H1 (cell line): ENCODE measurements around the gene SLFN12L. TPM values are rescaled to one million over a fixed set of nuclear protein-coding genes. Genes with fewer than 3 reads are reported as not detected.

Experiments
- CTCF ChIA-PET: fragments of 300-600 bp; sonication (Branson Sonifier 250); formaldehyde crosslinking; loops from one replicate; lab custom pipeline; 2021; ENCODE audit not compliant: partially characterized antibody; lab: Charles Lee
- POLR2A ChIA-PET: fragments of 300-600 bp; sonication (Branson Sonifier 250); formaldehyde crosslinking; loops from one replicate; lab custom pipeline; 2021; ENCODE audit warnings: inconsistent platforms; ENCODE audit not compliant: partially characterized antibody; lab: Charles Lee
- DNase-seq, 2 experiments: peaks; one replicate each; pipeline versions ENCODE4 v3.0.0 to v3.0.0-alpha.2; 2010 to 2022; ENCODE audit warnings: low spot score in 2 of 2, low read depth in 1 of 2, mixed read lengths in 1 of 2
- FAIRE-seq: peaks from 2 replicates; lab custom pipeline; 2011; peaks lifted over from hg19 to GRCh38; lab: Jason Lieb, UNC
- H2AFZ ChIP-seq: 2 replicates; pipeline ENCODE4 v1.8.1; 2012; ENCODE audit warnings: low read length, inconsistent platforms
- H2AK5ac ChIP-seq: 2 replicates; pipeline ENCODE4 v1.6.1; 2013; ENCODE audit warnings: low read depth, low read length
- H2BK120ac ChIP-seq: replicated peaks from 2 replicates; pipeline ENCODE3; 2013; ENCODE audit warnings: low read depth, low read length, inconsistent platforms
- H2BK12ac ChIP-seq: 2 replicates; pipeline ENCODE4 v1.6.1; 2013; ENCODE audit warnings: low read depth, low read length
- H2BK15ac ChIP-seq: 2 replicates; pipeline ENCODE4 v1.6.1; 2013; ENCODE audit warnings: low read length
- H2BK20ac ChIP-seq: 2 replicates; pipeline ENCODE4 v1.6.1; 2013; ENCODE audit warnings: low read length
- H2BK5ac ChIP-seq: 2 replicates; pipeline ENCODE4 v1.6.1; 2013; ENCODE audit warnings: low read depth, low read length
- H3K14ac ChIP-seq: 2 replicates; pipeline ENCODE4 v1.6.1; 2013; ENCODE audit warnings: inconsistent platforms; ENCODE audit not compliant: insufficient read length
- H3K18ac ChIP-seq: 2 replicates; pipeline ENCODE4 v1.6.1; 2013; ENCODE audit warnings: low read length; ENCODE audit errors: extremely low read depth
- H3K23ac ChIP-seq: 2 replicates; pipeline ENCODE4 v1.6.1; 2013; ENCODE audit warnings: inconsistent platforms; ENCODE audit not compliant: insufficient read length
- H3K23me2 ChIP-seq: 2 replicates; pipeline ENCODE4 v1.6.1; 2013; ENCODE audit warnings: low read depth, low read length
- H3K27ac ChIP-seq: 2 replicates; pipeline ENCODE4 v1.6.1; 2011; ENCODE audit warnings: low read depth, low read length, inconsistent platforms
- H3K27me3 ChIP-seq, 4 experiments: replicated peaks in 1 of 4; 1 replicate in 1 of 4; 2 replicates in 3 of 4; pipeline versions ENCODE4 v1.6.1 to v1.8.1; 2011 to 2013; ENCODE audit warnings: low read length in 3 of 4, mild to moderate bottlenecking in 3 of 4, inconsistent platforms in 2 of 4, mixed read lengths in 2 of 4, moderate library complexity in 1 of 4; ENCODE audit not compliant: control insufficient read depth in 3 of 4, insufficient read depth in 3 of 4; ENCODE audit errors: extremely low read depth in 1 of 4
- H3K36me3 ChIP-seq, 4 experiments: 2 replicates each; pipeline versions ENCODE4 v1.6.1 to v1.8.1; 2011 to 2013; ENCODE audit warnings: mild to moderate bottlenecking in 4 of 4, low read length in 3 of 4, moderate library complexity in 2 of 4, control low read depth in 1 of 4, inconsistent platforms in 1 of 4; ENCODE audit not compliant: insufficient read depth in 4 of 4, control insufficient read depth in 2 of 4
- H3K4ac ChIP-seq: replicated peaks from 2 replicates; pipeline ENCODE3; 2013; ENCODE audit warnings: low read length, low read depth, mixed read lengths, inconsistent platforms; ENCODE audit not compliant: insufficient read length
- H3K4me1 ChIP-seq, 4 experiments: replicated peaks in 1 of 4; 1 replicate in 1 of 4; 2 replicates in 3 of 4; pipeline versions ENCODE4 v1.6.1 to v1.8.1; 2011 to 2013; ENCODE audit warnings: low read length in 3 of 4, inconsistent platforms in 2 of 4, mixed read lengths in 1 of 4; ENCODE audit not compliant: insufficient read depth in 4 of 4, control insufficient read depth in 3 of 4
- H3K4me2 ChIP-seq, 2 experiments: 2 replicates each; pipeline versions ENCODE4 v1.6.1 to v1.8.1; 2011 to 2013; ENCODE audit warnings: low read depth in 2 of 2, low read length in 2 of 2, control low read depth in 1 of 2, inconsistent platforms in 1 of 2, mild to moderate bottlenecking in 1 of 2; ENCODE audit not compliant: insufficient read depth in 1 of 2
- H3K4me3 ChIP-seq, 4 experiments: fragments of 200-600, 300-600 bp in 1 of 4; sonication (generic), shearing (Covaris generic), sonication (Bioruptor Twin) in 1 of 4; 2 replicates each; pipeline versions ENCODE4 v1.5.1 to v1.8.1; 2011 to 2016; ENCODE audit warnings: low read length in 4 of 4, low read depth in 3 of 4, control low read depth in 2 of 4, inconsistent platforms in 2 of 4, mild to moderate bottlenecking in 2 of 4, mixed read lengths in 1 of 4, moderate library complexity in 1 of 4; ENCODE audit not compliant: insufficient read depth in 2 of 4; ENCODE audit errors: extremely low read depth in 1 of 4
- H3K56ac ChIP-seq: replicated peaks from 2 replicates; pipeline ENCODE3; 2013; ENCODE audit warnings: low read depth, mild to moderate bottlenecking, mixed read lengths, low read length, inconsistent platforms; ENCODE audit not compliant: insufficient read length
- H3K79me1 ChIP-seq: 2 replicates; pipeline ENCODE4 v1.6.1; 2013; ENCODE audit warnings: low read depth, low read length, control low read depth
- H3K79me2 ChIP-seq, 2 experiments: 2 replicates each; pipeline versions ENCODE4 v1.6.1 to v1.8.1; 2012 to 2013; ENCODE audit warnings: low read length in 2 of 2, mild to moderate bottlenecking in 2 of 2, inconsistent platforms in 1 of 2; ENCODE audit not compliant: insufficient read depth in 2 of 2, control insufficient read depth in 1 of 2
- H3K9ac ChIP-seq, 4 experiments: replicated peaks in 1 of 4; 1 replicate in 1 of 4; 2 replicates in 3 of 4; pipeline versions ENCODE4 v1.6.1 to v1.8.1; 2011 to 2013; ENCODE audit warnings: low read depth in 3 of 4, low read length in 3 of 4, control low read depth in 2 of 4, mild to moderate bottlenecking in 2 of 4, moderate library complexity in 2 of 4, inconsistent platforms in 1 of 4; ENCODE audit errors: extremely low read depth in 1 of 4
- H3K9me3 ChIP-seq, 2 experiments: 2 replicates each; pipeline versions ENCODE4 v1.6.1 to v1.8.1; 2012 to 2013; ENCODE audit warnings: mild to moderate bottlenecking in 2 of 2, moderate library complexity in 2 of 2, control low read depth in 1 of 2, inconsistent platforms in 1 of 2, low read depth in 1 of 2, low read length in 1 of 2, mixed read lengths in 1 of 2; ENCODE audit not compliant: insufficient read depth in 2 of 2
- H4K20me1 ChIP-seq, 2 experiments: replicated peaks in 1 of 2; 2 replicates each; pipeline versions ENCODE3 to v1.8.1; 2011 to 2013; ENCODE audit warnings: inconsistent platforms in 2 of 2, low read length in 2 of 2, mild to moderate bottlenecking in 1 of 2; ENCODE audit not compliant: insufficient read depth in 2 of 2, control insufficient read depth in 1 of 2
- H4K5ac ChIP-seq: 2 replicates; pipeline ENCODE4 v1.6.1; 2013; ENCODE audit warnings: low read length, low read depth, mixed read lengths, inconsistent platforms; ENCODE audit not compliant: insufficient read length
- H4K8ac ChIP-seq: 2 replicates; pipeline ENCODE4 v1.8.0; 2013; ENCODE audit warnings: mild to moderate bottlenecking, moderate library complexity, low read length, inconsistent platforms; ENCODE audit not compliant: insufficient read depth; ENCODE audit errors: extremely low read depth
- H4K91ac ChIP-seq: replicated peaks from 2 replicates; pipeline ENCODE3; 2013; ENCODE audit warnings: low read length, mixed read lengths, inconsistent platforms; ENCODE audit not compliant: insufficient read length
- EP300 ChIP-seq, 2 experiments: IDR thresholded peaks; 1 replicate in 1 of 2; 2 replicates in 1 of 2; pipeline ENCODE4 v1.6.1; 2011 to 2012; ENCODE audit warnings: low read depth in 2 of 2, low read length in 2 of 2, mild to moderate bottlenecking in 2 of 2, borderline replicate concordance in 1 of 2, inconsistent platforms in 1 of 2, moderate library complexity in 1 of 2
- GABPA ChIP-seq: IDR thresholded peaks from 2 replicates; pipeline ENCODE4 v1.6.1; 2011; ENCODE audit warnings: mild to moderate bottlenecking, low read length, moderate library complexity, borderline replicate concordance; ENCODE audit not compliant: insufficient read depth
- MAFK ChIP-seq: IDR thresholded peaks from 2 replicates; pipeline ENCODE4 v1.6.1; 2012; ENCODE audit warnings: low read depth, mild to moderate bottlenecking, improper control_type of control experiment, low read length
- POLR2A ChIP-seq, 2 experiments: IDR thresholded peaks; 1 replicate in 1 of 2; 2 replicates in 1 of 2; pipeline ENCODE4 v1.6.1; 2011; ENCODE audit warnings: low read depth in 2 of 2, low read length in 2 of 2, mild to moderate bottlenecking in 2 of 2; ENCODE audit errors: control extremely low read depth in 1 of 2
- RXRA ChIP-seq: IDR thresholded peaks from 2 replicates; pipeline ENCODE4 v1.6.1; 2011; ENCODE audit warnings: low read depth, mild to moderate bottlenecking, low read length, moderate library complexity; ENCODE audit not compliant: insufficient read depth
- SP4 ChIP-seq: IDR thresholded peaks from 2 replicates; pipeline ENCODE4 v1.6.1; 2012; ENCODE audit warnings: low read length, inconsistent platforms
- TAF1 ChIP-seq: IDR thresholded peaks from 2 replicates; pipeline ENCODE4 v1.6.1; 2011; ENCODE audit warnings: mild to moderate bottlenecking, low read depth, low read length
- TAF7 ChIP-seq: optimal IDR thresholded peaks from 2 replicates; pipeline ENCODE3; 2011; ENCODE audit warnings: low read depth, mild to moderate bottlenecking, inconsistent platforms, low read length, moderate library complexity, borderline replicate concordance
- ZNF274 ChIP-seq: IDR thresholded peaks from 2 replicates; pipeline ENCODE4 v1.7.0; 2012; ENCODE audit warnings: low read length, borderline replicate concordance; ENCODE audit errors: extremely low read depth
- whole genome bisulfite sequencing, 2 experiments: shearing (Covaris generic) in 1 of 2; methylation state at CpG; one replicate each; pipeline versions ENCODE4 v1.1.6 to v1.1.7; 2013 to 2015; ENCODE audit warnings: low lambda C conversion rate in 2 of 2, mixed read lengths in 2 of 2, inconsistent platforms in 1 of 2, low coverage in 1 of 2, missing lambda C conversion rate in 1 of 2; ENCODE audit not compliant: insufficient replicate concordance in 2 of 2, insufficient coverage in 1 of 2, insufficient read length in 1 of 2; ENCODE audit errors: extremely low coverage in 1 of 2, missing lambda C conversion rate in 1 of 2; 5-methylcytosine and 5-hydroxymethylcytosine counted together
- polyA plus RNA-seq, 7 experiments: library from polyadenylated mRNA; depleted of rRNA in 3 of 7; stranded (reverse) in 5 of 7; unstranded in 2 of 7; fragments of >200 nt in 5 of 7; fragments of 200-250 nt in 2 of 7; gene quantifications; 1 replicate in 5 of 7; 2 replicates in 1 of 7; 4 replicates in 1 of 7; pipeline versions ENCODE4 v1.2.1 to v1.2.3, GENCODE V29; 2011 to 2013; ENCODE audit warnings: missing spikeins in 2 of 7, mixed read lengths in 2 of 7
- total RNA-seq: library from RNA; stranded (reverse); fragmentation: NEBNext Ultra II Directional; extraction: Animal tissue kit (Norgen Biotek cat#: 25700); gene quantifications from 2 replicates; pipeline ENCODE4 v1.2.1, GENCODE V29; 2021
- TF ChIP-seq, protein P1 (sequence below): IDR thresholded peaks from 2 replicates; pipeline ENCODE4 v1.6.1; 2012; ENCODE audit warnings: low read length, inconsistent platforms

SLFN12L gene
- total and polyA plus RNA-seq, 2 of the 8 experiments (the other 6 are each of a cell fraction or from before 2014, with no cell fraction given) = not detected

DNA sequence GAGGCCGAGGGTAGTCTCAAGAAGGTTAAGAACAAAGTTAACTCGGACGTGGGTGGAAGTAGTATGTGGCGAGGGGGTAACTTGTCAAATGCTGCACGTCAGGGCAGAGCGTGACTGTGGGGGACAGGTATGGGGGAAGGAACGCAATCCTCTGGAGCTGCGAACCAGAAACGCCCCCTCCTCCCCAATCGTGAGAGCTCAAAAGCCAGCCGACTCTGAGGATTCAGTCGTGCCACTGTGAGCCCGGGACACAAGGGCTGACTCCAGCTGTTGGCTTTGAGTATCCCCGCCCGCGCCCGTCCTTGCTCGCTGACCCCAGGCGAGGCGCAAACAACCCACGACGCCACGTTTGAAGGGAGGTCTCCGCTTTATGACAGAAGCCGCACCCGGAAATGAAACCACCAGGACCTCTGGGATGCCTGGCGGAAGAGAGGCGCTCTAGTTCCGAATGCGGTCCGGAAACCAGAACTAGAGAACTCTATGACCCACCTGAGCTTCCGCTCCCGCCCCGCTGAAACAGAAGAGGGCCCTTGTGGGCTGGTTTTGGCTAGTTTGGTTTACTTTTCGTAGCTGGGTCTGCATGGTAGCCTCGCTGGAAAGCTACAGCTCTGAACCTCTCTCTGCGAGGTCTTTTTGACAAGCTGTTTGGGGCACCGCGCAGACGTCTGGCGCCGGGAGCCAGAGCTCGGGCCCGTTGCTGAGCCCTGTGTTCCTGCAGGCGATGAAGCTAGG lies 40.9 kb upstream of the SLFN12L start, which contains the start of gene PEX12:
Gene PEX12, minus strand, starts transcription at position 375 of the 732 bp plus-strand sequence. CDS start 550 bp downstream, outside the sequence.
- ChIA-PET CTCF (interaction anchor here (0.6 to 1.4 kb wide), 6 partner anchors 8 to 264 kb away, joined by 3 to 6 read pairs (median 3); partner anchors contain the start of gene AP2B1), POLR2A (interaction anchor here (0.8 to 2.7 kb wide), 11 partner anchors 8 to 232 kb away, joined by 3 to 14 read pairs (median 4); partner anchors contain the start of gene AP2B1)
- no peak within 1 kb of the TSS for H2BK20ac ChIP-seq
- DNase-seq (peak; percentile 50 to 80), FAIRE-seq (peak; percentile 19)
- H4K91ac ChIP-seq = no peak within 1 kb of the TSS
- no peak within 1 kb of the TSS for H2BK120ac ChIP-seq
- no peak within 1 kb of the TSS for H3K4ac ChIP-seq
- H3K4me2 ChIP-seq = peak within 1 kb of the TSS; percentile 92 to 94
- WGBS, 2 experiments = 1% methylated on average over 45 of the region's 45 CpGs; no CpG with 5 or more reads in 1 of the 2 experiments
- H2BK15ac ChIP-seq = peak within 1 kb of the TSS; percentile 40
- H3K56ac ChIP-seq = peak within 1 kb of the TSS; percentile 52
- H4K8ac ChIP-seq = peak within 1 kb of the TSS; percentile 95
- H3K27ac ChIP-seq = peak within 1 kb of the TSS; percentile 58
- no peaks in the 10 kb centered on the region for H3K79me2 ChIP-seq
- H3K9me3 ChIP-seq = no peaks in the 10 kb centered on the region
- peak within 1 kb of the TSS; percentile 95 for H2AFZ ChIP-seq
- no peaks in the 10 kb centered on the region for H4K20me1 ChIP-seq
- peak within 1 kb of the TSS; percentile 70 for H4K5ac ChIP-seq
- H3K4me1 ChIP-seq = peaks cover 0 to 2% (median under 1%) of the 10 kb centered on the region in 4 experiments; a peak in 1 of 7 replicates
- H3K9ac ChIP-seq = peak within 1 kb of the TSS; percentile 80 to 90 (median 82)
- H2BK5ac ChIP-seq = peak within 1 kb of the TSS; percentile 81
- peaks cover 0 to 16% (median 1%) of the 10 kb centered on the region in 4 experiments; a peak in 2 of 8 replicates for H3K36me3 ChIP-seq
- peak within 1 kb of the TSS; percentile 27; the same call in 1 of the 2 replicates for H3K18ac ChIP-seq
- H3K79me1 ChIP-seq = no peaks in the 10 kb centered on the region
- no peak within 1 kb of the TSS for H2AK5ac ChIP-seq
- 0 out of 2 replicates have a peak within 1 kb of the TSS, but pooled peaks have one; percentile 65 for H2BK12ac ChIP-seq
- H3K14ac ChIP-seq = no peak within 1 kb of the TSS
- no peaks in the 10 kb centered on the region for H3K27me3 ChIP-seq
- peaks cover 8% of the 10 kb centered on the region for H3K23me2 ChIP-seq
- H3K4me3 ChIP-seq = peak within 1 kb of the TSS; percentile 81 to 85 (median 84)
- no peak within 1 kb of the TSS for H3K23ac ChIP-seq
- TF ChIP-seq GABPA = peak; percentile 80; the same call in 1 of the 2 replicates
- no peak for TF ChIP-seq EP300 (IDR thresholded peaks at IDR 0.05; ENCODE audit: borderline replicate concordance in 1 of 2, low read depth in 2 of 2, low read length in 2 of 2)
- TF ChIP-seq ZNF274 = no peak
- TF ChIP-seq SP4 = no peak
- peak; percentile 92; the same call in 1 of the 2 replicates for TF ChIP-seq TAF1
- TF ChIP-seq, protein P1, sequence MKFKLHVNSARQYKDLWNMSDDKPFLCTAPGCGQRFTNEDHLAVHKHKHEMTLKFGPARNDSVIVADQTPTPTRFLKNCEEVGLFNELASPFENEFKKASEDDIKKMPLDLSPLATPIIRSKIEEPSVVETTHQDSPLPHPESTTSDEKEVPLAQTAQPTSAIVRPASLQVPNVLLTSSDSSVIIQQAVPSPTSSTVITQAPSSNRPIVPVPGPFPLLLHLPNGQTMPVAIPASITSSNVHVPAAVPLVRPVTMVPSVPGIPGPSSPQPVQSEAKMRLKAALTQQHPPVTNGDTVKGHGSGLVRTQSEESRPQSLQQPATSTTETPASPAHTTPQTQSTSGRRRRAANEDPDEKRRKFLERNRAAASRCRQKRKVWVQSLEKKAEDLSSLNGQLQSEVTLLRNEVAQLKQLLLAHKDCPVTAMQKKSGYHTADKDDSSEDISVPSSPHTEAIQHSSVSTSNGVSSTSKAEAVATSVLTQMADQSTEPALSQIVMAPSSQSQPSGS = no peak
- peak; percentile 83 to 88 for TF ChIP-seq POLR2A (IDR thresholded peaks at IDR 0.05; ENCODE audit: control extremely low read depth in 1 of 2, low read depth in 2 of 2, low read length in 2 of 2)
- no peak for TF ChIP-seq MAFK
- peak; percentile 68 for TF ChIP-seq TAF7
- no peak for TF ChIP-seq RXRA
